HCT116 (cell line): ENCODE data around the gene GGT6. TPM values are rescaled to one million over a fixed set of nuclear protein-coding genes. Genes with fewer than 3 reads are reported as not detected.

Source experiments
- CTCF ChIP-seq, 3 experiments: fragments of 200-600 bp in 1 of 3; sonication (generic) in 1 of 3; IDR thresholded peaks in 2 of 3; conservative IDR thresholded peaks in 1 of 3; 2 replicates each; pipeline ENCODE4 v1.5.1; 2012 to 2017; ENCODE audit warnings: low read depth in 2 of 3, low read length in 2 of 3, antibody characterized with exemption in 1 of 3, borderline replicate concordance in 1 of 3, control low read depth in 1 of 3, mild to moderate bottlenecking in 1 of 3, mixed read lengths in 1 of 3, mixed run types in 1 of 3, moderate library complexity in 1 of 3; ENCODE audit not compliant: insufficient read depth in 1 of 3
- EGR1 ChIP-seq: IDR thresholded peaks from 2 replicates; pipeline ENCODE4 v1.6.1; 2012; ENCODE audit warnings: low read depth
- ELF1 ChIP-seq: IDR thresholded peaks from 2 replicates; pipeline ENCODE4 v1.6.1; 2012; ENCODE audit warnings: low read depth, borderline replicate concordance
- EZH2phosphoT487 ChIP-seq: fragments of 200-600 bp; IDR thresholded peaks from 2 replicates; pipeline ENCODE4 v1.6.1; 2018; ENCODE audit warnings: antibody characterized with exemption, borderline replicate concordance
- FOSL1 ChIP-seq: IDR thresholded peaks from 2 replicates; pipeline ENCODE4 v1.6.1; 2012; ENCODE audit warnings: low read depth
- MAX ChIP-seq: IDR thresholded peaks from 2 replicates; pipeline ENCODE4 v1.6.1; 2012
- POLR2A ChIP-seq: IDR thresholded peaks from 2 replicates; pipeline ENCODE4 v1.7.0; 2011; ENCODE audit warnings: borderline replicate concordance; ENCODE audit not compliant: insufficient read depth, insufficient read length; ENCODE audit errors: extremely low read depth
- POLR2AphosphoS5 ChIP-seq: IDR thresholded peaks from 2 replicates; pipeline ENCODE4 v1.6.1; 2011; ENCODE audit warnings: mild to moderate bottlenecking, low read depth, low read length, moderate library complexity
- SP1 ChIP-seq: IDR thresholded peaks from 2 replicates; pipeline ENCODE4 v1.6.1; 2012; ENCODE audit warnings: low read depth
- SRF ChIP-seq: IDR thresholded peaks from 2 replicates; pipeline ENCODE4 v1.6.1; 2012; ENCODE audit warnings: low read depth
- ZBTB33 ChIP-seq: IDR thresholded peaks from 2 replicates; pipeline ENCODE4 v1.6.1; 2011; ENCODE audit warnings: mild to moderate bottlenecking, low read length, moderate library complexity; ENCODE audit not compliant: insufficient replicate concordance; ENCODE audit errors: extremely low read depth
- total RNA-seq: library from RNA; stranded (reverse); gene quantifications from one replicate; pipeline ENCODE4 v1.2.1, GENCODE V29; 2021; ENCODE audit not compliant: unreplicated experiment

Gene GGT6
- total RNA-seq, 1 experiment from 2014 or later: 0.10 TPM

- TF ChIP-seq ZBTB33: no peak
- no peak for TF ChIP-seq FOSL1
- TF ChIP-seq SRF: no peak
- TF ChIP-seq MAX: peak; percentile 99
- TF ChIP-seq POLR2AphosphoS5: peak; percentile 93
- TF ChIP-seq SP1: no peak
- TF ChIP-seq EZH2phosphoT487: no peak
- TF ChIP-seq ELF1: no peak; the same call in 1 of the 2 replicates
- TF ChIP-seq POLR2A: peak; percentile 91
- peak; percentile 70 for TF ChIP-seq EGR1
- TF ChIP-seq CTCF (IDR thresholded peaks at IDR 0.05 in 2 of 3, conservative IDR thresholded peaks at IDR 0.05 in 1 of 3; ENCODE audit: borderline replicate concordance in 1 of 3, insufficient read depth in 1 of 3, low read depth in 2 of 3, low read length in 2 of 3): peak in 1 of 3 experiments; percentile 15; a peak in 1 of 6 replicates
Measured at GRCh38 chr17:4554997-4555799, 5.2 kb downstream of the GGT6 start, which contains the start of gene MYBBP1A (continued).
